Measurements from ENCODE around the gene SLC25A11. TPM values are rescaled to one million over a fixed set of nuclear protein-coding genes. Genes with fewer than 3 reads are reported as not detected.
"Not testable (repeated sequence)": the region's sequence is repeated elsewhere in the genome, so short reads cannot be mapped to it uniquely, and the experiment has no call there.

SLC25A11 gene
- total RNA-seq, 1 donor from 2014 or later = 59.1 TPM

DNA sequence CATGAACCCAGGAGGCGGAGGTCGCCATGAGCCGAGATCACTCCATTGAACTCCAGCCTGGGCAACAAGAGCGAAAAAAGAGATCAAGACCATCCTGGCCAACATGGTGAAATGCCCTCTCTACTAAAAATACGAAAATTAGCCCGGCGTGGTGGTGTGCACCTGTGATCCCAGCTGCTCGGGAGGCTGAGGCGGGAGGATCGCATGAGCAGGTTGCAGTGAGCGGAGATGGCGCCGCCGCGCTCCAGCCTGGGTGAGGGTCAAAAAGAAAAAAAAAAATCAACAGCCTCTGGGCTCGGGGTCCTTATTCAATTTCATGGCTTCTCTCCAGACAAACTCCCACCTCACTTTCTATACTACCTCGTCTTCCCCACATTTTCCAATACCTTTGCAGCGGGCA lies 11.0 kb downstream of the SLC25A11 start:
- FAIRE-seq = no peak
- no peak for DNase-seq (ENCODE audit: low spot score in 2 of 2)

DNA sequence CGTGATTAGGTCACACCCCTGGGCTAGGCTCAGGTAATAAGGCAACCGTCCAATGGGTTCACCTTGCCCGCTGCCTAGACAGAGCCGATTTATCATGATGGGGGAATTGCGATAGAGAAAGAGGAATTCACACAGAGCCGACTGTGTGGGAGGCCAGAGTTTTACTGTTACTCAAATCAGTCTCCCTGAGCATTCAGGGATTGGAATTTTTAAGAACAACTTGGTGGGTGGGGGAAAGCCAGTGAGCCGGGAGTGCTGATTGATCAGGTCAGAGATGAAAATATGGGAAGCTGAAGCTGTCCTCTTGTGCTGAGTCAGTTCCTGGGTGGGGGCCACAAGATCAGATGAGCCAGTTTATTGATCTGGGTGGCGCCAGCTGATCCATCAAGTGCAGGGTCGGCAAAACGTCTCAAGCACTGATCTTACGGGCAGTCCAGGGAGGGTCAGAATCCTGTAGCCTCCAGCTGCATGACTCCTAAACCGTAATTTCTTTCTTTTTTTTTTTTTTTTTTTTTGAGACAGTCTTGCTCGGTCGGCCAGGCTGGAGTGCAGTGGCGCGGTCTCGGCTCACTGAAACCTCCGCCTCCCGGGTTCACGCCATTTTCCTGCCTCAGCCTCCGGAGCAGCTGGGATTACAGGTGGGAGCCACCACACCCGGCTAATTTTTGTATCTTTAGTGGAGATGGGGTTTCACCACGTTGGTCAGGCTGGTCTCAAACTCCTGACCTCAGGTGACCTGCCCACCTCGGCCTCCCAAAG lies 13.1 kb downstream of the SLC25A11 start:
- FAIRE-seq; DNase-seq (ENCODE audit: low spot score in 2 of 2): not testable (repeated sequence)

- no peak for FAIRE-seq
- DNase-seq (ENCODE audit: low spot score in 2 of 2) = no peak
Measured at GRCh38 chr17:4921320-4921719, 18.5 kb downstream of the SLC25A11 start.

DNA sequence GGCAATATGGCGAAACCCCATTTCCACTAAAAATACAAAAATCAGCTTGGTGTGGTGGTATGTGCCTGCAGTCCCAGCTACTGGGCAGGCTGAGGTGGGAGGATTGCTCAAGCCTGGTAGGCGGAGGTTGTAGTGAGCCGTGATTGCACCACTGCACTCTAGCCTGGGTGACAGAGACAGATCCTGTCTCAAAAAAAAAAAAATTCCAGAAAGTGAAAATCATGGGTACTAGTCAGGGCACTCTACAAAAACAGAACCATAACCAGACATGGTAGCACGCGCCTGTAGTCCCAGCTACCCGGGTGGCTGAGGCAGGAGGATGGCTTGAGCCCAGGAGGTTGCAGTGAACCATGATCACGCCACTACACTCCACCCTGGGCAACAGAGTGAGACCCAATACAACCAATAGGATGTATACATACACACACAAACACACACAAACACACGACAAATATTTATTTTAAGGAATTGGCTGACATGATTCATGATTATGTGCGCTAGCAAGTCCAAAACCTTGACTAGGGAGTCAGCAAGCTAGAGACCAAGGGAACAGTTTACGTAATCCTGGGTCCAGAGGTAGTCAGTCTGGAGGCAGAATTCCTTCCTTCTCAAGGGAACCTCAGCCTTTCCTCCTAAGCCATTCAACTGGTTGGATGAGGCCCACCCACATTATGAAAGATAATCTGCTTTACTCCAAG lies 19.3 kb downstream of the SLC25A11 start:
- DNase-seq (ENCODE audit: low spot score in 2 of 2) (no peak), FAIRE-seq (no peak)

GRCh38 chr17:4919511-4920047 lies 20.3 kb downstream of the SLC25A11 start:
- DNase-seq (ENCODE audit: low spot score in 2 of 2) = no peak
- no peak for FAIRE-seq

DNA sequence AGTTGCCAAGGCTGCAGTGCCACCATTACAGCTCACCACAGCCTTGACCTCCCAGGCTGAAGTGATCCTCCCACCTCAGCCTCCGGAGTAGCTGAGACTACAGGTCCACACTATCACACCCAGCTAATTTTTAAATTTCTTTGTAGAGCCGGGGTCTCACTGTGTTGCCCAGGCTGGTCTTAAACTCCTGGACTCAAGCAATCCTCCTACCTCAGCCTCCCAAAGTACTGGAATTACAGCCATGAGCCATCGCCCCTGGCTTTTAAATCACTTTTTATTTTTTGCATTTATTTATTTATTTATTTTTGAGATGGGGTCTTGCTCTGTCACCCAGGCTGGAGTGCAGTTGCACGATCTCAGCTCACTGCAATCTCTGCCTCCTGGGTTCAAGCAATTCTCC lies 25.3 kb downstream of the SLC25A11 start:
- not testable (repeated sequence) for DNase-seq (ENCODE audit: low spot score in 2 of 2); FAIRE-seq

DNA sequence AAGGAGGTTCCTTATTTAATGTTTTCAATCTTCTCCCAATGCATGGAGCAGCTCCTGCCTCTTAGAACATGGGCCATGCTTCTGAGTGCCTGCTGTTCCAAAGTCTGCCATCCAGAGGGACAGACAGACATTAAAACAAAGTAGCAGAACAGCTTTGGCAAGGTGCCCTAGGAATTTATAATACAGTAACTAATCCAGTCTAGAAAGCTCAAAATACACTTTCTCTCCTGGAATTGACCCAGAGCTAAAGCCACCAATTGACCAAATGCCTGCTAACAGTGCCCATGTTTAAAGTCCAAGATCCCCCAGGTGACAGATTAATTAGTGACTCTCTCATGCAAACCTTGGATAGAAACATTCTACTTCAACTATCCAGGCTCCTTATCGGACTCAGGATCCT lies 25.9 kb downstream of the SLC25A11 start:
- DNase-seq (ENCODE audit: low spot score in 2 of 2) (no peak), FAIRE-seq (no peak)

GRCh38 chr17:4908711-4909496 lies 30.9 kb downstream of the SLC25A11 start:
- FAIRE-seq = no peak
- peak; percentile 67 to 85 for DNase-seq (ENCODE audit: low spot score in 2 of 2)

DNA sequence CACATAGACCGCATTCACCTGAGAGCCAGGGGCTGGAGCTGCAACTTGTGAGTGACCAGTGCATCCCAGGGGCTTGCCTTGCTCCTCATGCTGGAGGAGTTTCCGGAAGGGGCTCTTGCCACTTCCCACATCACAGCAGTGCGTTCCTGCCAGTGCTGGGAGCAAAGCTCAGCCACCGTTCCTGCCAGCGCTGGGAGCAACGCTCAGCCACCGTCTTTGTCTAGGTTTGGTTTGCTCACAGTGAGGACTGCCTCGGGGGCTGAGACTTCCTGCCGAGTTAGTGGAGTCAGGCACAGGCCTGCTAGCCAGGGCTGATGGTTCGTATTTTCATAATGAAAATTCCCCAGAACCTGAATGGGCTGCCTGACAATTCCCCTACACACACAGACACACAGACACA lies 31.5 kb downstream of the SLC25A11 start:
- FAIRE-seq (no peak), DNase-seq (ENCODE audit: low spot score in 2 of 2) (no peak)

GRCh38 chr17:4906642-4907041 lies 33.2 kb downstream of the SLC25A11 start:
- FAIRE-seq; DNase-seq (ENCODE audit: low spot score in 2 of 2): not testable (repeated sequence)

DNA sequence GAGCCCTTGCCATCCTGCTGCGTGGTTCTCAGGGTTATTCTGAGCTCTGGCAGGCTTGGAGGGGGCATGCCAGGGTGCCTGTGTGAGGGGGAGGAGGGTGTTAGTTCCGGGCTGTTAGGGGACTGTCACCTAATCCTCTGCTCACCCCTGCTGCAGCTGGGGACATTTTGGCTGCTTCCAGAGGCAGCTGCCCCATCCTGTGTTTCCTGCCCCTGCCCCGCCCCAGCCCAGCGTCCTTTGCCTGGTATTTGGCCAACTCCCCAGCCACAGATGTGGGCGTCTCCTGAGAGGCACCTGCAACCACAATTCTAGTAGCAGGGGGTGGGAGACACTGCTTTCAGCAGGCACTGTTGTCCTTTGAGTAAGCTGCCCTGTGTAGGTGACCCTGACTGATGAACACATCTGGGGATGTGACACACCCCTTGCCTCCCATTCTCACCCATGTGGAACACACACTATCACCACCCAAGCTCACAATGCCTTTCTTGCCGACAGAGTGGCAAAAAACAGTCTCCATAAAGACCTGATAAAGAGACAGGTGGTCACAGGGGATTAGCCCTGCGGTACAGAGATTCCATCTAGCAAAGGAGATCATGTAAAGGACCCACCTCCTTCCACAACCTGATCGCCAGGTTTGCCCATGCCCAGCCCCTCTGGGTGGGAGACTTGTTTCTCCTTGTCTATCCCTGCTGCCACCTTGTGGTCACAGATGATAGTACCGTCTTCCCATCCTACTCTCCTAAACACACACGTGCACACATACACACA lies 36.6 kb downstream of the SLC25A11 start, which contains the start of gene CHRNE:
Gene CHRNE, minus strand, starts transcription at position 48 of the 768 bp plus-strand sequence. Its CDS starts 35 bp downstream, at position 13.
- FAIRE-seq = no peak
- DNase-seq (ENCODE audit: low spot score in 2 of 2) = peak; percentile 44 to 56

DNA sequence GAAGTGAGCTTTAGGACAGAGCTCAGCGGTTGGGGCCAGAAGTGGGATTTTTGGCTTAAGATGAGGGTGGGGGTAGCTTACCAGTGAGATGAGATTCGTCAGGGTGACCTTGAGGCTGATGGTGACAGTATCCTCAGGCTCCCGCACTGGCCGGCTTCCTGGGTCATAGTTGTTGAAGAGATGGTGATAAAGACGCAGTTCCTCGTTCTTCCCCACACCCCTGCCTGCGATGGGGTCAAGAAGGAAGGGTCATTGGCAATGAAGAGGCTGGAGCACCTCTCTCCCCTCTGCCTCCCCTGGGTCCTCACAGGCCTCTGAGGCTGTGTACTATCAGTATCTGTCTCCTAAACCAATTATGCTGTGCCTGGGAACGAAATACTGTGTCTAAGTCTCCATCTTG lies 37.3 kb downstream of the SLC25A11 start:
- DNase-seq (ENCODE audit: low spot score in 2 of 2) (no peak), FAIRE-seq (no peak)

GRCh38 chr17:4901648-4902344 lies 38.0 kb downstream of the SLC25A11 start:
- peak; percentile 48 to 60 for DNase-seq (ENCODE audit: low spot score in 2 of 2)
- no peak for FAIRE-seq

DNA sequence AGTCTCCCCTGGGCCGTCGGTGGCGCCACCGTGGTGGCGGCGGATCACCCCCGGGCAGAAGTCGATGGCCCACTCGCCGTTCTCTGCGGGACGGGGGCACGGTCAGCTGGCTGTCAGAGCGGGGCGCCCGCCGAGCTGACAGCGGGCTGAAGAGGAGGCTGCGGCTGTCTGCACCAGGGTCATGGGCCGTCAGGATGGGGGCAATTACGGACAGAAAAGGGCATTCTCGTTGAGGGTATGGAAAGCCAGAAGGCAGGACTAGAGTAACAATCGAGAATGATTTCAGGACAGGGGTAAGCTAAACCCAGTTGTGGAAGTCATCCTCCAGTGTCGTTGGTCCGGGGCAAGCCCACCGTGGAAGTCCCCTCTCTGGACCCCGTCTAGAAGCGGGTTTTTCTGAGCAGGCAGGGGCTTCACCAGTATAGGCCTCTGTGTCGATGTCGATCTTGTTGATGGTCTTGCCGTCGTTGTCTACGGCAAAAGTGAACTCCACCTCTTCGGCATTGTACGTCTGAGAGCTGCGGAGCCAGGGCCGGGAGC lies 38.7 kb downstream of the SLC25A11 start:
- DNase-seq (ENCODE audit: low spot score in 2 of 2) = peak in 1 of 2 donors; percentile 24
- FAIRE-seq = no peak

DNA sequence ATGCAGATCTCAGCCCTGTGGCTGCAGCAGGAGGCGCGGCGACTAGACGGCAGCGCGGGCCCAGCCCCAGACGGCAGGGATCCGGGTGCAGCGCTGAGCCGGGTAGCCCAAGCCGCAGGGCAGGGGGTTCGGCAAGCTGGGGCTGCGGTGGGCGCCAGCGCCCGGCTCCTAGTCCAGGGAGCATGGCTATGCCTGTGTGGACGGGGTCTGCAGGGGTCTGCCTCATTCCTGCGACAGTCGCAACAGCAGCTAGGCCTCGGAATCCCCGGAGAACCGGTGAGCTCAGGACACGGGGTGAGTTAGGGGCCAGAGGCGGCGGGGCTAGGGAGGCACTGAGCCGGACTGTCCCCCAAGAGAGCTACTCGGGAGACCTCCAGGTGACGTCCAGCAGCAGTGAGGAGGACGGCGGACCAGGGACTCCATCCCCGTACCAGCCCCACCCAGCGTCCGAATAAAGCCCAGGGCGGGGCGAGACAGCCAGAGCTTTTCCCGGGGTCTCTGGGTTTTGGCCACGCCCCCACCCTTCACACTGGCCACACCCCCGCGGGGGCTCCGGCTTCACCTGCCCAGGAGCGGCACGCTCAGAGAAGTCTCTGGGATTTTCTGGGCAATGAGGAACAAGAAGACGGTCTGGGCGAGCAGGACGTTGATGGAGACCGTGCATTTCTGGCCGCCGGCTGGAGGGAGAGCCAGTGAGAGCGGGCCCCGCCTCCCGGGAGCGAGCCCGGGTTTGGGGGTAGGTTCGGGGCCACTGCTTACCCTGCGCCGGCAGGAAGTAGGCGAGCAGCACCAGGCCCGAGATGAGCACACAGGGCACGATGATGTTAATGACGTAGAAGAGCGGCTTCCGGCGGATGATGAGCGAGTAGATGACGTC lies 39.4 kb downstream of the SLC25A11 start:
- DNase-seq (ENCODE audit: low spot score in 2 of 2) (peak; percentile 26 to 29), FAIRE-seq (no peak)

GRCh38 chr17:4899341-4900230 lies 40.3 kb downstream of the SLC25A11 start, which contains the start of gene C17orf107:
Gene C17orf107, plus strand, starts transcription at chr17:4899536. Its CDS starts 227 bp downstream, at chr17:4899763.
- no peak for FAIRE-seq
- peak; percentile 69 to 87 for DNase-seq (ENCODE audit: low spot score in 2 of 2)

- DNase-seq (ENCODE audit: low spot score in 2 of 2) = no peak
- no peak for FAIRE-seq
Measured at GRCh38 chr17:4898927-4899326, 40.9 kb downstream of the SLC25A11 start.

Measured in frontal cortex (tissue), 4 donors.